22Rv1 (cell line): ENCODE measurements around the gene EIF4E2.

ENCODE experiments used
- ZFX ChIP-seq: fragments of 450-650 bp; IDR thresholded peaks from 2 replicates; pipeline ENCODE4 v1.6.1; 2017; ENCODE audit warnings: antibody characterized with exemption, borderline replicate concordance
- TF ChIP-seq, protein P1 (sequence below): fragments of 450-650 bp; IDR thresholded peaks from 2 replicates; pipeline ENCODE4 v1.5.1; 2017; ENCODE audit warnings: mild to moderate bottlenecking

DNA sequence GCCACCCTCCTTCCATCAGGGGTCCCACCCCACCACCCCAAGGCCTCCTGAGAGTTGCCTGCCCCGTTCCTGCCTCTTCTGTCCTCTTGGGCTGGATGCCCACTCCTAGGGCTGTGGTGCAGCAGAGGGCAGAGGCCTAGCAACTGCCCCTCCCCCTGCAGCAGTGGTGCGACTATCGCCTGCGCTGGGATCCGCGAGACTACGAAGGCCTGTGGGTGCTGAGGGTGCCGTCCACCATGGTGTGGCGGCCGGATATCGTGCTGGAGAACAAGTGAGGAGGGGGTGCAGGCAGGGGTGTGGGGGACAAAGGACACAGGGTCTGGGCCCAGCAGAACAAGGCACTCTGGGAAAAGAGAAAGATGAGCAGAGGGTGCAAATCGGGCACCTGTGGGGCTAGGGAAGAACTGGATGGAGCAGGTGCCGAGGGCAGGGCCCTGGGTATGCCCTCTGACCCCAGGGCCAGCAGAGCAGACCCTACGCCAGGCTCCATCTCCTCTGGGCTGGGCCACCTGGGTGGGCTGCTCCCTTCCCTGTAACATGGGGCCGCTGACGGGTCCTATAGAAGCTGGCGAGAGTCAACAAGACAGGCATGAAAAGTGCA is 9.9 kb upstream of the EIF4E2 start:
- TF ChIP-seq, protein P1, sequence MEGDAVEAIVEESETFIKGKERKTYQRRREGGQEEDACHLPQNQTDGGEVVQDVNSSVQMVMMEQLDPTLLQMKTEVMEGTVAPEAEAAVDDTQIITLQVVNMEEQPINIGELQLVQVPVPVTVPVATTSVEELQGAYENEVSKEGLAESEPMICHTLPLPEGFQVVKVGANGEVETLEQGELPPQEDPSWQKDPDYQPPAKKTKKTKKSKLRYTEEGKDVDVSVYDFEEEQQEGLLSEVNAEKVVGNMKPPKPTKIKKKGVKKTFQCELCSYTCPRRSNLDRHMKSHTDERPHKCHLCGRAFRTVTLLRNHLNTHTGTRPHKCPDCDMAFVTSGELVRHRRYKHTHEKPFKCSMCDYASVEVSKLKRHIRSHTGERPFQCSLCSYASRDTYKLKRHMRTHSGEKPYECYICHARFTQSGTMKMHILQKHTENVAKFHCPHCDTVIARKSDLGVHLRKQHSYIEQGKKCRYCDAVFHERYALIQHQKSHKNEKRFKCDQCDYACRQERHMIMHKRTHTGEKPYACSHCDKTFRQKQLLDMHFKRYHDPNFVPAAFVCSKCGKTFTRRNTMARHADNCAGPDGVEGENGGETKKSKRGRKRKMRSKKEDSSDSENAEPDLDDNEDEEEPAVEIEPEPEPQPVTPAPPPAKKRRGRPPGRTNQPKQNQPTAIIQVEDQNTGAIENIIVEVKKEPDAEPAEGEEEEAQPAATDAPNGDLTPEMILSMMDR, result no peak
- no peak for TF ChIP-seq ZFX
